ENCODE results near the gene SNIP1.

The SNIP1 gene

DNA sequence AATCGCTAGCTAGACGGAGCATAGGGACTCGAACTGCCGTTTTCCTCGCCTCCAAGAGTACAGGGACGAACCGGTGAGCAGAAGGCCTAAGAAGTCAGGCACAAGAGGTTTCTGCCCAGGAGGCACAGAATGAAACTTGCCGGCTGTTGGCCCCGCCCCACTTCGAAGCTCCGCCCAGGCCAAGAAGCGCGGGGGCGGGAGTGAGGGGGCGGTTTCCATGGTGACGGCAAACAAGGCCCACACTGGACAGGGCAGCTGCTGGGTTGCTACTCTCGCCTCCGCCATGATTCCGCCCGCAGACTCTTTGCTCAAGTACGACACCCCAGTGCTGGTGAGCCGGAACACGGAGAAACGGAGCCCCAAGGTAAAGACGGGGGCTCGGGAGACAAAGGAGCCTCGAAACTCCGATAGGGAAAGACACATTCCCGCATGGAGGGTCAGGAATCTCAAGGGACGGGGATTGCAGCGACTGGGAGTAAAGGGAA lies 2.7 kb upstream of the SNIP1 start, which contains the start of gene DNALI1 (continued):
- TF ChIP-seq KLF17 (tag by site-specific recombination; IDR thresholded peaks at IDR 0.05): no peak
- no peak for TF ChIP-seq ZNF202 (tag by site-specific recombination; IDR thresholded peaks at IDR 0.05; ENCODE audit: borderline replicate concordance)
- no peak for TF ChIP-seq ZNF629 (tag by site-specific recombination; IDR thresholded peaks at IDR 0.05)
- no peak for TF ChIP-seq PRDM1 (tag by site-specific recombination; IDR thresholded peaks at IDR 0.05)
- peak; percentile 94 for TF ChIP-seq ZFHX2 (tag by site-specific recombination; conservative IDR thresholded peaks at IDR 0.05)
- TF ChIP-seq, protein P1, sequence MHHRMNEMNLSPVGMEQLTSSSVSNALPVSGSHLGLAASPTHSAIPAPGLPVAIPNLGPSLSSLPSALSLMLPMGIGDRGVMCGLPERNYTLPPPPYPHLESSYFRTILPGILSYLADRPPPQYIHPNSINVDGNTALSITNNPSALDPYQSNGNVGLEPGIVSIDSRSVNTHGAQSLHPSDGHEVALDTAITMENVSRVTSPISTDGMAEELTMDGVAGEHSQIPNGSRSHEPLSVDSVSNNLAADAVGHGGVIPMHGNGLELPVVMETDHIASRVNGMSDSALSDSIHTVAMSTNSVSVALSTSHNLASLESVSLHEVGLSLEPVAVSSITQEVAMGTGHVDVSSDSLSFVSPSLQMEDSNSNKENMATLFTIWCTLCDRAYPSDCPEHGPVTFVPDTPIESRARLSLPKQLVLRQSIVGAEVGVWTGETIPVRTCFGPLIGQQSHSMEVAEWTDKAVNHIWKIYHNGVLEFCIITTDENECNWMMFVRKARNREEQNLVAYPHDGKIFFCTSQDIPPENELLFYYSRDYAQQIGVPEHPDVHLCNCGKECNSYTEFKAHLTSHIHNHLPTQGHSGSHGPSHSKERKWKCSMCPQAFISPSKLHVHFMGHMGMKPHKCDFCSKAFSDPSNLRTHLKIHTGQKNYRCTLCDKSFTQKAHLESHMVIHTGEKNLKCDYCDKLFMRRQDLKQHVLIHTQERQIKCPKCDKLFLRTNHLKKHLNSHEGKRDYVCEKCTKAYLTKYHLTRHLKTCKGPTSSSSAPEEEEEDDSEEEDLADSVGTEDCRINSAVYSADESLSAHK (tag by site-specific recombination; IDR thresholded peaks at IDR 0.05): peak; percentile 58; the same call in 1 of the 2 replicates
- TF ChIP-seq ZBTB7A (tag by site-specific recombination; IDR thresholded peaks at IDR 0.05; ENCODE audit: low read depth): no peak
- no peak for TF ChIP-seq ZNF768 (tag by site-specific recombination; IDR thresholded peaks at IDR 0.05)
- TF ChIP-seq ZBTB17 (tag by site-specific recombination; IDR thresholded peaks at IDR 0.05): no peak
- no peak for TF ChIP-seq INSM2 (tag by site-specific recombination; IDR thresholded peaks at IDR 0.05)
- TF ChIP-seq KLF9 (tag by site-specific recombination; IDR thresholded peaks at IDR 0.05; ENCODE audit: low read depth): 0 out of 2 replicates have a peak, but pooled peaks have one; percentile 12
- TF ChIP-seq MYNN (tag by site-specific recombination; IDR thresholded peaks at IDR 0.05; ENCODE audit: borderline replicate concordance): no peak
- peak; percentile 50; the same call in 1 of the 2 replicates for TF ChIP-seq IKZF3 (tag by site-specific recombination; IDR thresholded peaks at IDR 0.05)
- no peak for TF ChIP-seq YY2 (tag by site-specific recombination; IDR thresholded peaks at IDR 0.05)
- TF ChIP-seq, protein P2, sequence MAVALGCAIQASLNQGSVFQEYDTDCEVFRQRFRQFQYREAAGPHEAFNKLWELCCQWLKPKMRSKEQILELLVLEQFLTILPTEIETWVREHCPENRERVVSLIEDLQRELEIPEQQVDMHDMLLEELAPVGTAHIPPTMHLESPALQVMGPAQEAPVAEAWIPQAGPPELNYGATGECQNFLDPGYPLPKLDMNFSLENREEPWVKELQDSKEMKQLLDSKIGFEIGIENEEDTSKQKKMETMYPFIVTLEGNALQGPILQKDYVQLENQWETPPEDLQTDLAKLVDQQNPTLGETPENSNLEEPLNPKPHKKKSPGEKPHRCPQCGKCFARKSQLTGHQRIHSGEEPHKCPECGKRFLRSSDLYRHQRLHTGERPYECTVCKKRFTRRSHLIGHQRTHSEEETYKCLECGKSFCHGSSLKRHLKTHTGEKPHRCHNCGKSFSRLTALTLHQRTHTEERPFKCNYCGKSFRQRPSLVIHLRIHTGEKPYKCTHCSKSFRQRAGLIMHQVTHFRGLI (tag by site-specific recombination; IDR thresholded peaks at IDR 0.05): no peak
- TF ChIP-seq TCF7L2 (IDR thresholded peaks at IDR 0.05; ENCODE audit: borderline replicate concordance, low read depth, low read length): no peak
- TF ChIP-seq ZNF292 (tag by site-specific recombination; IDR thresholded peaks at IDR 0.05; ENCODE audit: borderline replicate concordance, low read depth): no peak
- no peak for TF ChIP-seq ZNF433 (tag by site-specific recombination; IDR thresholded peaks at IDR 0.05; ENCODE audit: low read depth)
- no peak for TF ChIP-seq ZNF670 (tag by site-specific recombination; IDR thresholded peaks at IDR 0.05; ENCODE audit: low read depth)
- no peak for TF ChIP-seq ZNF555 (tag by site-specific recombination; conservative IDR thresholded peaks at IDR 0.05)
- TF ChIP-seq SALL2 (tag by site-specific recombination; IDR thresholded peaks at IDR 0.05; ENCODE audit: borderline replicate concordance): no peak
- no peak for TF ChIP-seq ZBTB8A (tag by site-specific recombination; IDR thresholded peaks at IDR 0.05)
- TF ChIP-seq SP2 (tag by site-specific recombination; IDR thresholded peaks at IDR 0.05): peak; percentile 40
- no peak for TF ChIP-seq MZF1 (tag by site-specific recombination; IDR thresholded peaks at IDR 0.05; ENCODE audit: borderline replicate concordance)
- no peak for TF ChIP-seq ZNF521 (tag by site-specific recombination; IDR thresholded peaks at IDR 0.05)
- no peak for TF ChIP-seq ZNF24 (tag by site-specific recombination; IDR thresholded peaks at IDR 0.05)
- TF ChIP-seq, protein P3, sequence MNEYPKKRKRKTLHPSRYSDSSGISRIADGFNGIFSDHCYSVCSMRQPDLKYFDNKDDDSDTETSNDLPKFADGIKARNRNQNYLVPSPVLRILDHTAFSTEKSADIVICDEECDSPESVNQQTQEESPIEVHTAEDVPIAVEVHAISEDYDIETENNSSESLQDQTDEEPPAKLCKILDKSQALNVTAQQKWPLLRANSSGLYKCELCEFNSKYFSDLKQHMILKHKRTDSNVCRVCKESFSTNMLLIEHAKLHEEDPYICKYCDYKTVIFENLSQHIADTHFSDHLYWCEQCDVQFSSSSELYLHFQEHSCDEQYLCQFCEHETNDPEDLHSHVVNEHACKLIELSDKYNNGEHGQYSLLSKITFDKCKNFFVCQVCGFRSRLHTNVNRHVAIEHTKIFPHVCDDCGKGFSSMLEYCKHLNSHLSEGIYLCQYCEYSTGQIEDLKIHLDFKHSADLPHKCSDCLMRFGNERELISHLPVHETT (tag by site-specific recombination; IDR thresholded peaks at IDR 0.05): no peak
- no peak for TF ChIP-seq SCRT1 (tag by site-specific recombination; IDR thresholded peaks at IDR 0.05; ENCODE audit: borderline replicate concordance)
- TF ChIP-seq ZNF138 (tag by site-specific recombination; IDR thresholded peaks at IDR 0.05; ENCODE audit: borderline replicate concordance): no peak
- TF ChIP-seq EGR2 (tag by site-specific recombination; IDR thresholded peaks at IDR 0.05; ENCODE audit: low read depth): peak; percentile 94
- TF ChIP-seq ZNF626 (tag by site-specific recombination; IDR thresholded peaks at IDR 0.05): no peak
- no peak for TF ChIP-seq ZBTB1 (tag by site-specific recombination; IDR thresholded peaks at IDR 0.05)
- no peak for TF ChIP-seq ZNF341 (tag by site-specific recombination; IDR thresholded peaks at IDR 0.05; ENCODE audit: low read depth)

All from HEK293 (cell line).